ENCODE measurements around the gene HIGD2B. TPM values are rescaled to one million over a fixed set of nuclear protein-coding genes. Genes with fewer than 3 reads are reported as not detected.
"Not testable (repeated sequence)": the region's sequence is repeated elsewhere in the genome, so short reads cannot be mapped to it uniquely, and the experiment has no call there.

Gene HIGD2B, protein sequence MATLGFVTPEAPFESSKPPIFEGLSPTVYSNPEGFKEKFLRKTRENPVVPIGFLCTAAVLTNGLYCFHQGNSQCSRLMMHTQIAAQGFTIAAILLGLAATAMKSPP
- total RNA-seq, result 0.16 TPM in 2 replicates

DNA sequence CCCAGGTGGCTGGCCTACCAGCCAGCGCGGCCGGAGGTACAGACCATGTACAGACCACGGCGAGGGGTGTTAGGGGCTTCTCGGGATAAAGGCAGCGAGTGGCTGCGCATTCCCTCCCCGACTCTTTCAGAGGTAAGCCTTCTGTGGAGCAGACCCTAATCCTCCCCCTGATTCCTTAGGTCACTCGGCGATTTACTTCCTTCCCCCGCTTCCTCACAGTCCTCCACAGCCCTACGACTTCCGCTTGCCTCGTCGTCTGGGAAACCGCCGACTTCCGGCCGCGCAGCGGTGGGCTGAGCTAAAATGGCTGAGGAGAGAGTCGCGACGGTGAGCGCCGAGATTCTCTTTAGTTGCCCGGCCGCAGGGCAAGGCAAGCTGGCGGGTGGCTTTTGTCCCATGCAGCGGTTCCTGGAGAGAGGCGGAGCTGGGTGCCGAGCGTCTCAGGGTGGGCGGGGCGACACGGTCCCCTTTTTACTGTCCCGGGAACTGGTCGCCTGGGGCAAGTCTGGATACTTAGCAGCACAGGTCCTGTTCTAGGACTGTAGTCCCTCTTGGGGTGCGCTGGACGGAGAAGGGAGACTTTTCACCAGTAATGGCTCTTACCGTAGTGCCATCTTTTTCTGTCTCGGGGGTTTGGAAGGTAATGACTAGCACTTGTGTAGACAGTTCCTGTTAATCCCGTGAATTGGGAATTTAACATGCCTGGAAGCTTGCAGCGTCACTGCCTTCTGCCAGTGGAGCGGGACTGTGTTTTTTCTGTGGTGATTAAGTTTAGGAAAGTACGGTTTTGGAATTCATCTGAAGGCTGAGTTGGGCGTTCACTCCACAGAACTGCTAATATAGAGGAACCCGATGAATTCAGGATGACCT lies at the start of gene HIGD2B, which contains the start of gene BBS4:
HIGD2B (minus strand) TSS at position 258 of the 870 bp plus-strand sequence. CDS start 9,808 bp downstream, outside the sequence.
BBS4 (plus strand) TSS at position 283 of the 870 bp plus-strand sequence; CDS start at position 304, 21 bp downstream.
- intact Hi-C loops (cut with micrococcal nuclease), result loop anchor here (10.0 kb wide), 1 partner anchor 99 kb away; the partner anchor contains the start of gene ADPGK
- H3K36me3 Mint-ChIP-seq (ENCODE audit: low read depth), result no peaks in the 10 kb centered on the region
- no peaks in the 10 kb centered on the region for H3K9me3 Mint-ChIP-seq
- peaks cover 18% of the 10 kb centered on the region for H3K4me1 Mint-ChIP-seq (ENCODE audit: low read depth)
- peak within 1 kb of the TSS; percentile 90 for H3K27ac Mint-ChIP-seq
- peak within 1 kb of the TSS; percentile 92 for H3K4me3 Mint-ChIP-seq (ENCODE audit: low read depth)
- H3K27me3 Mint-ChIP-seq (ENCODE audit: low read depth), result no peaks in the 10 kb centered on the region
- peak; percentile 86 for DNase-seq (ENCODE audit: low spot score)

- Mint-ChIP-seq H3K9me3 (no peaks in the 10 kb centered on the region), H3K27me3 (ENCODE audit: low read depth) (no peaks in the 10 kb centered on the region), H3K27ac (no peak overlapping the region), H3K4me1 (ENCODE audit: low read depth) (peaks cover 42% of the 10 kb centered on the region), H3K4me3 (ENCODE audit: low read depth) (no peak overlapping the region), H3K36me3 (ENCODE audit: low read depth) (peaks cover 67% of the 10 kb centered on the region)
- DNase-seq (ENCODE audit: low spot score), result no peak
- intact Hi-C loops (cut with micrococcal nuclease), result no loop called here
These were observed 49.1 kb upstream of the HIGD2B start for GRCh38 chr15:72735111-72735510.

- no peaks in the 10 kb centered on the region for H3K9me3 Mint-ChIP-seq
- no peak for DNase-seq (ENCODE audit: low spot score)
- H3K4me3 Mint-ChIP-seq (ENCODE audit: low read depth), result no peak overlapping the region
- H3K36me3 Mint-ChIP-seq (ENCODE audit: low read depth), result peaks cover 57% of the 10 kb centered on the region
- intact Hi-C loops (cut with micrococcal nuclease), result no loop called here
- H3K27ac Mint-ChIP-seq, result no peak overlapping the region
- H3K4me1 Mint-ChIP-seq (ENCODE audit: low read depth), result peaks cover 32% of the 10 kb centered on the region
- no peaks in the 10 kb centered on the region for H3K27me3 Mint-ChIP-seq (ENCODE audit: low read depth)
These were observed 48.2 kb upstream of the HIGD2B start for GRCh38 chr15:72733941-72734738.

DNA sequence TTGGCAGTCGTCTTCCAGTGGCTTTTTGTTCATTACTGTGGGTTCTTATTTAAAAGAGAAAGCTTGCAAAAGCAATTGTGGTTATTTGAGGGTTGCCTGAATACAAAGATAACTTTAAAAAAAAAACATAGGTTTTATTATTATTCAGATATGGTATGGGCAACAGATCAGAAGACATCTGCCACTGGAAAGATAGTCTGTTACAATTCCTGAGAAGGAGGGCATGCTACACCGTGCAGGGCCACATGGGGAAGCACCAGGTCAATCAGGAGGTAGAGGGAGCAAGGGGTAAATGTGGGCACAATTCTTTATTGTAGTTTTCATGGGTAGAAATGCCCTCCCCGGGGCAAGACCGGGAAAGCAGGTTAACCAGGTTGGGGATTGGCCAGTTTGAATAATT lies 46.5 kb upstream of the HIGD2B start:
- H3K4me3 Mint-ChIP-seq (ENCODE audit: low read depth), result no peak overlapping the region
- DNase-seq (ENCODE audit: low spot score), result no peak

GRCh38 chr15:72732086-72732485 lies 46.1 kb upstream of the HIGD2B start:
- Mint-ChIP-seq H3K27me3 (ENCODE audit: low read depth) (no peaks in the 10 kb centered on the region), H3K9me3 (no peaks in the 10 kb centered on the region)

More for the DNA sequence above, 46.5 kb upstream of the HIGD2B start:
- H3K36me3 Mint-ChIP-seq (ENCODE audit: low read depth), result peaks cover 45% of the 10 kb centered on the region
- no peaks in the 10 kb centered on the region for H3K9me3 Mint-ChIP-seq
- H3K4me1 Mint-ChIP-seq (ENCODE audit: low read depth), result peaks cover 23% of the 10 kb centered on the region
- H3K27ac Mint-ChIP-seq, result no peak overlapping the region
- no peaks in the 10 kb centered on the region for H3K27me3 Mint-ChIP-seq (ENCODE audit: low read depth)
- intact Hi-C loops (cut with micrococcal nuclease), result no loop called here

GRCh38 chr15:72728821-72729220 lies 42.8 kb upstream of the HIGD2B start:
- H3K9me3 Mint-ChIP-seq, result no peaks in the 10 kb centered on the region
- peaks cover 6% of the 10 kb centered on the region for H3K4me1 Mint-ChIP-seq (ENCODE audit: low read depth)
- no peak overlapping the region for H3K4me3 Mint-ChIP-seq (ENCODE audit: low read depth)
- H3K27me3 Mint-ChIP-seq (ENCODE audit: low read depth), result no peaks in the 10 kb centered on the region
- H3K36me3 Mint-ChIP-seq (ENCODE audit: low read depth), result peaks cover 16% of the 10 kb centered on the region
- H3K27ac Mint-ChIP-seq, result no peak overlapping the region
- intact Hi-C loops (cut with micrococcal nuclease), result no loop called here
- DNase-seq (ENCODE audit: low spot score), result no peak

More at GRCh38 chr15:72732086-72732485, 46.1 kb upstream of the HIGD2B start:
- Mint-ChIP-seq H3K4me3 (ENCODE audit: low read depth) (no peak overlapping the region), H3K4me1 (ENCODE audit: low read depth) (peaks cover 20% of the 10 kb centered on the region), H3K27ac (no peak overlapping the region), H3K36me3 (ENCODE audit: low read depth) (peaks cover 40% of the 10 kb centered on the region)
- no peak for DNase-seq (ENCODE audit: low spot score)
- intact Hi-C loops (cut with micrococcal nuclease), result no loop called here

DNA sequence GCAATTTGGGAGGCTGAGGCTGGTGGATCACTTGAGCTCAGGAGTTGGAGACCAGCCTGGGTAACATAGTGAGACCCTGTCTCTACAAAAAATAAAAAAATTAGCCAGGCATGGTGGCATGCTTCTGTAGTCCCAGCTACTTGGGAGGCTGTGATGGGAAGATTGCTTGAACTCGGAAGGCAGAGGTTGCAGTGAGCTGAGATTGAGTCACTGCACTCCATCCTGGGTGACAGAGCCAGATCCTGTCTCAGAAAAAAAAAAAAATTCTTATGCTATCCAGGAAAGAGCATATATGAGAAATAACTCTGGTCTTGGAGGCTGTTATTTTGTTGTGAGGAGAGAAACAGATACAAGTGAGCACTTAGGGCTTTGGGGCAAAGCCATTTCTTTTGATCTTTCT lies 42.3 kb upstream of the HIGD2B start:
- H3K9me3 Mint-ChIP-seq; H3K27ac Mint-ChIP-seq; H3K4me1 Mint-ChIP-seq (ENCODE audit: low read depth); H3K27me3 Mint-ChIP-seq (ENCODE audit: low read depth); DNase-seq (ENCODE audit: low spot score); H3K4me3 Mint-ChIP-seq (ENCODE audit: low read depth); intact Hi-C loops (cut with micrococcal nuclease): not testable (repeated sequence)
- H3K36me3 Mint-ChIP-seq (ENCODE audit: low read depth), result peaks cover 12% of the 10 kb centered on the region

DNA sequence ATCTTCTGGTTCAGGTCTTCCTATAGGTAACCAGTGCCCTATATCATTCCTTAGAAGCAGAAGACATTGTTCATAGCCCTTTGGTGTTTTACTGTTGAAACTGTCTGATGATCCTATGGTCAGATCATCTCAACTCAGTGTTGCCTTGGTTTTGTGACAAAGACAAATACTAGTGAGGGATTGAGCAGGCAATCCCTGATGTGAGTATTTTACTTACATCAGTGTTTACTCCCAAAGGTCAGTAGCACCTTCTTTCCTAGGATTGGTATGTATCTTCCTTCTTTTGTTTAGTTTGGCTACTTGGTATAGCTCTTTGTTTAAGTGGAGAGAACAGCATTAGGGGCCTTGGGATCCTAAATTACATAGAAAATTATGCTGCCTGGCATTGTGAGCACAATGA lies 41.2 kb upstream of the HIGD2B start:
- no peak for DNase-seq (ENCODE audit: low spot score)
- intact Hi-C loops (cut with micrococcal nuclease), result no loop called here
- Mint-ChIP-seq H3K36me3 (ENCODE audit: low read depth) (peaks cover 7% of the 10 kb centered on the region), H3K27ac (no peak overlapping the region), H3K9me3 (no peaks in the 10 kb centered on the region), H3K4me1 (ENCODE audit: low read depth) (no peaks in the 10 kb centered on the region), H3K4me3 (ENCODE audit: low read depth) (no peak overlapping the region), H3K27me3 (ENCODE audit: low read depth) (no peaks in the 10 kb centered on the region)

DNA sequence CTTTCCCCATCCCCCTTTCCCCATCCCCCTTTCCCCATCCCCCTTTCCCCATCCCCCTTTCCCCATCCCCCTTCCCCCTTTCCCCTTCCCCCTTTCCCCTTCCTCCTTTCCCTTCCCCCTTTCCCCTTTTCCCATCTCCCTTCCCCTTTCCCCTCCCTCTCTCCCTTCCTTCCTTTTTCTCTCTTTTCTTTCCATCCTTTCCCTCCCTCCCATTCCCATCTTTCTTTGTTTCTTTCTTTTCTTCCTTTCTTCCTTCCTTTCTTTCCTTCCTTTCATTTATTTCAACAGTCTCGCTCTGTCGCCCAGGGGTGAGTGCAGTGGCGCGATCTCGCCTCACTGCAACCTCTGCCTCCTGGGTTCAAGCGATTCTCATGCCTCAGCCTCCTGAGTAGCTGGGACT lies 39.9 kb upstream of the HIGD2B start:
- H3K27me3 Mint-ChIP-seq (ENCODE audit: low read depth); H3K4me3 Mint-ChIP-seq (ENCODE audit: low read depth); H3K36me3 Mint-ChIP-seq (ENCODE audit: low read depth); H3K4me1 Mint-ChIP-seq (ENCODE audit: low read depth); intact Hi-C loops (cut with micrococcal nuclease); H3K9me3 Mint-ChIP-seq; H3K27ac Mint-ChIP-seq; DNase-seq (ENCODE audit: low spot score): not testable (repeated sequence)

GRCh38 chr15:72725446-72725845 lies 39.5 kb upstream of the HIGD2B start:
- Mint-ChIP-seq H3K27ac (no peak overlapping the region), H3K4me1 (ENCODE audit: low read depth) (no peaks in the 10 kb centered on the region), H3K9me3 (no peaks in the 10 kb centered on the region), H3K4me3 (ENCODE audit: low read depth) (no peak overlapping the region), H3K27me3 (ENCODE audit: low read depth) (no peaks in the 10 kb centered on the region), H3K36me3 (ENCODE audit: low read depth) (no peaks in the 10 kb centered on the region)
- DNase-seq (ENCODE audit: low spot score), result no peak
- intact Hi-C loops (cut with micrococcal nuclease), result no loop called here

GRCh38 chr15:72724028-72724427 lies 38.0 kb upstream of the HIGD2B start:
- H3K4me1 Mint-ChIP-seq (ENCODE audit: low read depth), result no peaks in the 10 kb centered on the region
- H3K4me3 Mint-ChIP-seq (ENCODE audit: low read depth), result no peak overlapping the region
- no peak for DNase-seq (ENCODE audit: low spot score)
- no peaks in the 10 kb centered on the region for H3K27me3 Mint-ChIP-seq (ENCODE audit: low read depth)
- H3K27ac Mint-ChIP-seq, result no peak overlapping the region
- intact Hi-C loops (cut with micrococcal nuclease), result no loop called here
- no peaks in the 10 kb centered on the region for H3K36me3 Mint-ChIP-seq (ENCODE audit: low read depth)
- H3K9me3 Mint-ChIP-seq, result no peaks in the 10 kb centered on the region

- H3K4me1 Mint-ChIP-seq (ENCODE audit: low read depth), result no peaks in the 10 kb centered on the region
- H3K27me3 Mint-ChIP-seq (ENCODE audit: low read depth), result no peaks in the 10 kb centered on the region
- H3K4me3 Mint-ChIP-seq (ENCODE audit: low read depth), result no peak overlapping the region
- intact Hi-C loops (cut with micrococcal nuclease), result loop anchor here (1.0 kb wide), 2 partner anchors 61 to 359 kb away; partner anchors contain the start of gene ADPGK
- peak; percentile 54 for DNase-seq (ENCODE audit: low spot score)
- peaks cover 3% of the 10 kb centered on the region for H3K36me3 Mint-ChIP-seq (ENCODE audit: low read depth)
- no peaks in the 10 kb centered on the region for H3K9me3 Mint-ChIP-seq
- H3K27ac Mint-ChIP-seq, result no peak overlapping the region
These were observed 36.2 kb upstream of the HIGD2B start for GRCh38 chr15:72722071-72722696.

All from activated T-helper 2 cell treated with anti-CD3 and anti-CD28 coated beads, Interferon-gamma antibody, Interleukin-2, Interleukin-4, amounts not matched to agents 10 μg/mL and 5 μg/mL and 100 μg/mL, durations not matched to agents 14 hours and 24 hours and 36 hours (primary cell).